ES-I3 (cell line): ENCODE measurements around the gene COL13A1.

Experiments
- H3K36me3 ChIP-seq: 2 replicates; pipeline ENCODE4 v1.6.1; 2013; ENCODE audit warnings: mild to moderate bottlenecking, low read length, control low read depth, moderate library complexity; ENCODE audit not compliant: insufficient read depth
- H3K4me1 ChIP-seq: 2 replicates; pipeline ENCODE4 v1.6.1; 2013; ENCODE audit warnings: mild to moderate bottlenecking, control low read depth, low read length; ENCODE audit not compliant: insufficient read depth
- H3K9ac ChIP-seq: 2 replicates; pipeline ENCODE4 v1.6.1; 2013; ENCODE audit warnings: low read depth, mild to moderate bottlenecking, low read length, moderate library complexity
- H3K9me3 ChIP-seq: 2 replicates; pipeline ENCODE4 v1.6.1; 2013; ENCODE audit warnings: mild to moderate bottlenecking, low read length, moderate library complexity; ENCODE audit not compliant: control insufficient read depth, insufficient read depth

COL13A1 gene

GRCh38 chr10:70007116-70007820 is 205.6 kb downstream of the COL13A1 start:
- no peak overlapping the region for H3K9ac ChIP-seq
- H3K36me3 ChIP-seq: no peaks in the 10 kb centered on the region
- no peaks in the 10 kb centered on the region for H3K9me3 ChIP-seq
- no peaks in the 10 kb centered on the region for H3K4me1 ChIP-seq
